Heart left ventricle (tissue), 13 donors: ENCODE measurements around the gene RPA3.

Experiments
- POLR2A ChIP-seq, 2 donors: fragments of 450-650 bp; IDR thresholded peaks; one replicate each; pipeline ENCODE4 v1.6.1; 2017; ENCODE audit warnings: antibody characterized with exemption in 2 of 2, mild to moderate bottlenecking in 2 of 2, moderate library complexity in 2 of 2
- TF ChIP-seq, protein P1 (sequence below), 12 donors: fragments of 200-600 bp; sonication (generic) in 4 of 12; IDR thresholded peaks; one replicate each; pipeline versions ENCODE4 v1.5.0 to v1.8.0; 2018 to 2022; ENCODE audit warnings: antibody characterized with exemption in 12 of 12, mild to moderate bottlenecking in 5 of 12
- donor health status: ischemic (EF 13 %, LVEDD 7.1; RV severe dilation, severe dysfunction).
- donor health status: DM: no; HTN: yes; CAD: no.
- donor health status: DM: no; HTN: no; CAD: no.
- donor health status: ischemic (EF 25% LVEDD 6.9; RV normal size, moderate dysfunction).
- donor health status: ischemic (EF 25% LVEDD 5.7; RV mildly dilated, moderate dysfunction).
- donor health status: ischemic (EF 35%, LVEDD 5.7; RV mildly dilated, moderate dysfunction).
- donor health status: nonischemic (EF 11% LVEDD 7.7; RV severe dilation, severe dysfunction).
- donor health status: DM: yes; HTN: yes; CAD: no.
- donor health status: PGD.
- donor health status: ischemic (EF 29% LVEDD 5.4; RV normal size, mild dysfunction).
- donor health status: nonischemic (EF 23%, LVEDD 6.1; RV moderate dilation, normal function).

- TF ChIP-seq, protein P1, sequence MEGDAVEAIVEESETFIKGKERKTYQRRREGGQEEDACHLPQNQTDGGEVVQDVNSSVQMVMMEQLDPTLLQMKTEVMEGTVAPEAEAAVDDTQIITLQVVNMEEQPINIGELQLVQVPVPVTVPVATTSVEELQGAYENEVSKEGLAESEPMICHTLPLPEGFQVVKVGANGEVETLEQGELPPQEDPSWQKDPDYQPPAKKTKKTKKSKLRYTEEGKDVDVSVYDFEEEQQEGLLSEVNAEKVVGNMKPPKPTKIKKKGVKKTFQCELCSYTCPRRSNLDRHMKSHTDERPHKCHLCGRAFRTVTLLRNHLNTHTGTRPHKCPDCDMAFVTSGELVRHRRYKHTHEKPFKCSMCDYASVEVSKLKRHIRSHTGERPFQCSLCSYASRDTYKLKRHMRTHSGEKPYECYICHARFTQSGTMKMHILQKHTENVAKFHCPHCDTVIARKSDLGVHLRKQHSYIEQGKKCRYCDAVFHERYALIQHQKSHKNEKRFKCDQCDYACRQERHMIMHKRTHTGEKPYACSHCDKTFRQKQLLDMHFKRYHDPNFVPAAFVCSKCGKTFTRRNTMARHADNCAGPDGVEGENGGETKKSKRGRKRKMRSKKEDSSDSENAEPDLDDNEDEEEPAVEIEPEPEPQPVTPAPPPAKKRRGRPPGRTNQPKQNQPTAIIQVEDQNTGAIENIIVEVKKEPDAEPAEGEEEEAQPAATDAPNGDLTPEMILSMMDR (IDR thresholded peaks at IDR 0.05), result no peak
- TF ChIP-seq POLR2A (IDR thresholded peaks at IDR 0.05), result no peak
Measured at GRCh38 chr7:7668706-7669105, 49.7 kb downstream of the RPA3 start.
